ENCODE data around the gene IRAG1.

GRCh38 chr11:10709299-10710086 lies 15.9 kb upstream of the IRAG1 start:
- TF ChIP-seq CTCF (IDR thresholded peaks at IDR 0.05) (no peak), POLR2A (IDR thresholded peaks at IDR 0.05) (no peak)

All from uterus (tissue), 2 donors.